ENCODE measurements around the gene SFRP2.

DNA sequence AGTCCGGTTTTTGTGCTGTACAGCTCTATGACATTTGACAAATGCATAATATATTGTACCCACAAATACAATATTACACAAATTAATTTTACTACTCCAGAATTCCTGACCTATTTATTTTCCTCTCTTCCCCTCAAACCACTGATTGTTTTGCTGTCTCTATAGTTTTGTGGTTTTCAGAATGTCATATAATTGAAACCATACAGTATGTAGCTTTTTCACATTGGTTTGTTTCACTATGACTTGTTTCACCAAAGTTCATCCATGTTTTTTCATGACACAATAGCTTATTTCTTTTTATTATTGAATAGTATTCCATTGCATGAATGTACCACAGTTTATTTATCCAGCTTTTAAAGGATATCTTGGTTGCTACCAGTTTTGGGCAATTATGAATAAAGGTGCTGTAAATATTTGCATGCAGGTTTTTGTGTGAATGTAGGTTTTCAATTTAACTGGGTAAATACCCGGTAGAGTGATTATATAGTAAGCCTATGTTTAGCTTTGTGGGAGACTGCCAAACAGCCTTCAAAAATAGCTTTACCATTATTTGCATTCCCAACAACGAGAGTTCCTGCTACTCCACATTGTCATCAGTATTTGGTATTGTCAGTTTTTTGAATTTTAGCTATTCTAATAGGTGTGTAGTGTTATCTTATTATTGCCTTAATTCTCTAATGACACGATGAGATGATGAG is 55.0 kb downstream of the SFRP2 start:
- TF ChIP-seq, protein P1, sequence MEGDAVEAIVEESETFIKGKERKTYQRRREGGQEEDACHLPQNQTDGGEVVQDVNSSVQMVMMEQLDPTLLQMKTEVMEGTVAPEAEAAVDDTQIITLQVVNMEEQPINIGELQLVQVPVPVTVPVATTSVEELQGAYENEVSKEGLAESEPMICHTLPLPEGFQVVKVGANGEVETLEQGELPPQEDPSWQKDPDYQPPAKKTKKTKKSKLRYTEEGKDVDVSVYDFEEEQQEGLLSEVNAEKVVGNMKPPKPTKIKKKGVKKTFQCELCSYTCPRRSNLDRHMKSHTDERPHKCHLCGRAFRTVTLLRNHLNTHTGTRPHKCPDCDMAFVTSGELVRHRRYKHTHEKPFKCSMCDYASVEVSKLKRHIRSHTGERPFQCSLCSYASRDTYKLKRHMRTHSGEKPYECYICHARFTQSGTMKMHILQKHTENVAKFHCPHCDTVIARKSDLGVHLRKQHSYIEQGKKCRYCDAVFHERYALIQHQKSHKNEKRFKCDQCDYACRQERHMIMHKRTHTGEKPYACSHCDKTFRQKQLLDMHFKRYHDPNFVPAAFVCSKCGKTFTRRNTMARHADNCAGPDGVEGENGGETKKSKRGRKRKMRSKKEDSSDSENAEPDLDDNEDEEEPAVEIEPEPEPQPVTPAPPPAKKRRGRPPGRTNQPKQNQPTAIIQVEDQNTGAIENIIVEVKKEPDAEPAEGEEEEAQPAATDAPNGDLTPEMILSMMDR (IDR thresholded peaks at IDR 0.05), result no peak
- no peak for TF ChIP-seq EZH2 (IDR thresholded peaks at IDR 0.05; ENCODE audit: borderline replicate concordance, insufficient read depth, low read depth, low read length, poor library complexity, severe bottlenecking)
